ENCODE results near the gene MSLN.
"Not testable (repeated sequence)": the region's sequence is repeated elsewhere in the genome, so short reads cannot be mapped to it uniquely, and the experiment has no call there.

GRCh38 chr16:742894-743293, 17.6 kb upstream of the MSLN start:
- not testable (repeated sequence) for TF ChIP-seq POLR2A, CTCF (IDR thresholded peaks at IDR 0.05)
